HL-60 (cell line): ENCODE measurements around the gene ATG4B.

Experiments used
- CTCF ChIP-seq: IDR thresholded peaks from one replicate; pipeline ENCODE4 v1.5.1; 2011; ENCODE audit warnings: low read length, control low read depth, inconsistent platforms; ENCODE audit not compliant: insufficient read depth
- GABPA ChIP-seq: IDR thresholded peaks from 2 replicates; pipeline ENCODE4 v1.6.1; 2012; ENCODE audit warnings: low read depth
- POLR2AphosphoS5 ChIP-seq: IDR thresholded peaks from 2 replicates; pipeline ENCODE4 v1.6.1; 2012; ENCODE audit warnings: low read depth
- SPI1 ChIP-seq: IDR thresholded peaks from 2 replicates; pipeline ENCODE4 v1.6.1; 2012; ENCODE audit warnings: low read depth, mild to moderate bottlenecking, borderline replicate concordance
- TF ChIP-seq, protein P1 (sequence below): IDR thresholded peaks from 2 replicates; pipeline ENCODE4 v1.6.1; 2012; ENCODE audit warnings: low read depth; ENCODE audit not compliant: insufficient replicate concordance

- TF ChIP-seq CTCF (no peak), POLR2AphosphoS5 (no peak), GABPA (no peak), SPI1 (no peak)
- TF ChIP-seq, protein P1, sequence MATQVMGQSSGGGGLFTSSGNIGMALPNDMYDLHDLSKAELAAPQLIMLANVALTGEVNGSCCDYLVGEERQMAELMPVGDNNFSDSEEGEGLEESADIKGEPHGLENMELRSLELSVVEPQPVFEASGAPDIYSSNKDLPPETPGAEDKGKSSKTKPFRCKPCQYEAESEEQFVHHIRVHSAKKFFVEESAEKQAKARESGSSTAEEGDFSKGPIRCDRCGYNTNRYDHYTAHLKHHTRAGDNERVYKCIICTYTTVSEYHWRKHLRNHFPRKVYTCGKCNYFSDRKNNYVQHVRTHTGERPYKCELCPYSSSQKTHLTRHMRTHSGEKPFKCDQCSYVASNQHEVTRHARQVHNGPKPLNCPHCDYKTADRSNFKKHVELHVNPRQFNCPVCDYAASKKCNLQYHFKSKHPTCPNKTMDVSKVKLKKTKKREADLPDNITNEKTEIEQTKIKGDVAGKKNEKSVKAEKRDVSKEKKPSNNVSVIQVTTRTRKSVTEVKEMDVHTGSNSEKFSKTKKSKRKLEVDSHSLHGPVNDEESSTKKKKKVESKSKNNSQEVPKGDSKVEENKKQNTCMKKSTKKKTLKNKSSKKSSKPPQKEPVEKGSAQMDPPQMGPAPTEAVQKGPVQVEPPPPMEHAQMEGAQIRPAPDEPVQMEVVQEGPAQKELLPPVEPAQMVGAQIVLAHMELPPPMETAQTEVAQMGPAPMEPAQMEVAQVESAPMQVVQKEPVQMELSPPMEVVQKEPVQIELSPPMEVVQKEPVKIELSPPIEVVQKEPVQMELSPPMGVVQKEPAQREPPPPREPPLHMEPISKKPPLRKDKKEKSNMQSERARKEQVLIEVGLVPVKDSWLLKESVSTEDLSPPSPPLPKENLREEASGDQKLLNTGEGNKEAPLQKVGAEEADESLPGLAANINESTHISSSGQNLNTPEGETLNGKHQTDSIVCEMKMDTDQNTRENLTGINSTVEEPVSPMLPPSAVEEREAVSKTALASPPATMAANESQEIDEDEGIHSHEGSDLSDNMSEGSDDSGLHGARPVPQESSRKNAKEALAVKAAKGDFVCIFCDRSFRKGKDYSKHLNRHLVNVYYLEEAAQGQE = no peak
Measured at GRCh38 chr2:241653210-241653750, 15.8 kb downstream of the ATG4B start.
